NCI-H748 (cell line): ENCODE data around the gene AP5Z1.

Source experiments
- DNase-seq: peaks from one replicate; lab custom pipeline; 2025; ENCODE audit not compliant: unreplicated experiment; lab: John Stamatoyannopoulos, UW

AP5Z1 gene, protein sequence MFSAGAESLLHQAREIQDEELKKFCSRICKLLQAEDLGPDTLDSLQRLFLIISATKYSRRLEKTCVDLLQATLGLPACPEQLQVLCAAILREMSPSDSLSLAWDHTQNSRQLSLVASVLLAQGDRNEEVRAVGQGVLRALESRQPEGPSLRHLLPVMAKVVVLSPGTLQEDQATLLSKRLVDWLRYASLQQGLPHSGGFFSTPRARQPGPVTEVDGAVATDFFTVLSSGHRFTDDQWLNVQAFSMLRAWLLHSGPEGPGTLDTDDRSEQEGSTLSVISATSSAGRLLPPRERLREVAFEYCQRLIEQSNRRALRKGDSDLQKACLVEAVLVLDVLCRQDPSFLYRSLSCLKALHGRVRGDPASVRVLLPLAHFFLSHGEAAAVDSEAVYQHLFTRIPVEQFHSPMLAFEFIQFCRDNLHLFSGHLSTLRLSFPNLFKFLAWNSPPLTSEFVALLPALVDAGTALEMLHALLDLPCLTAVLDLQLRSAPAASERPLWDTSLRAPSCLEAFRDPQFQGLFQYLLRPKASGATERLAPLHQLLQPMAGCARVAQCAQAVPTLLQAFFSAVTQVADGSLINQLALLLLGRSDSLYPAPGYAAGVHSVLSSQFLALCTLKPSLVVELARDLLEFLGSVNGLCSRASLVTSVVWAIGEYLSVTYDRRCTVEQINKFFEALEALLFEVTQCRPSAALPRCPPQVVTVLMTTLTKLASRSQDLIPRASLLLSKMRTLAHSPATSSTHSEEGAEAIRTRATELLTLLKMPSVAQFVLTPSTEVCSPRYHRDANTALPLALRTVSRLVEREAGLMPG

DNA sequence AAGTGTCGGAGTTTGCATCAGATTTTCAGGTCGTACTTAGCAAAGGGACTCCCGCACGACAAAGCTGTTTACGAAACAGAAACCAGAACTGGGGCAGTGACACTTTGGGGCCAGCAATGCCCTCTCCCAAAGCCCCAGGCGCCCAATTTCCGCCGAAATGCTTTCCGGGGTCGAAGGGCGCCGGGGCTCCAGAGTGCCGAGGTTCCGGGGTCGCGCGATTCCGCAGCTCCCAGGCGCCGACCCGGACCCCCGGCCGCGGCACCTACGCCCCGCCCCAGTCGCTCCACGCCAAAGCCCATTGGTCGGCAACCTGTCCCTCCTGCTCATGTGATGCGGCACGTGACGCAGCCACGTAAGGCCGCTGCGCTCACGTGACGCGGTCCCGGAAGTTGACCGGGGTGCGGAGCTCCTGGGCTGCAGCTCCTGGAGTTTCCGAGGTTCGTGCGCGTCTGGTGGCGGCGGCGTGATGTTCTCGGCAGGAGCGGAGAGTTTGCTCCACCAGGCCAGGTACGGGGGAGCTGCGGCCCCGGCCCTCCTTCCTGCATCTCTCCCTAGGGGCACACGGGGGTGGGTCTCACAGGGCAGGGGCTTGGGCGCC lies at the start of gene AP5Z1:
Gene AP5Z1, plus strand, starts transcription at position 374 of the 598 bp plus-strand sequence. Its CDS starts 93 bp downstream, at position 467.
- DNase-seq: peak; percentile 97

DNA sequence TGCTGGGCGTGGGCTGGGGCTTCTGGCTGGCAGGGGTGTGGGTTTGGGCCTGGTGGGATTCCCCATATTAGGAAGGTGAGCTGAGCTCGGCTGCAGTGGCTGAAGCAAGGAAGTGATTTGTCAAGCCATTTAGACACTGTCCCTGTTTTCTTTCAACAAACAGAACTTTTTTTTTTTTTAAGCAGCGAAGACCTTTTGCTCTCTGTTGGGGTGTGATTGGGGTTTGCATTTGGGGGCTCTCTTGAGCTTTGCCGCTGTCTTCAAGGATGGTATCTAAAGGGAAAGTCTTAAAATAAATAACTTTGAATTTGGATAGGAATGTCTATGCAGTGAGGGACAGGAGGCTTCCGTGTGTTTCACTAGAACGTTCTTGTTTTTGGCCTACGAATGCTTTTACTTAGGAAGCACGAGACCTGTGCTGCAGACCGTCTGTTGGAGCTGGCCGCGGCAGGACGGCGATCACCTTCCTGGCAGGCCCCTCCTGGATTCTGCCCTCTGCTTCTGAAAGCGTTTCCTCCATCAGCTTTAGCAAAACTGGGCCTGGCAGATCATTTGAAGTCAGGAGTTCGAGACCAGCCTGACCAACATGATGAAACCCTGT lies 49.5 kb upstream of the AP5Z1 start:
- no peak for DNase-seq

DNA sequence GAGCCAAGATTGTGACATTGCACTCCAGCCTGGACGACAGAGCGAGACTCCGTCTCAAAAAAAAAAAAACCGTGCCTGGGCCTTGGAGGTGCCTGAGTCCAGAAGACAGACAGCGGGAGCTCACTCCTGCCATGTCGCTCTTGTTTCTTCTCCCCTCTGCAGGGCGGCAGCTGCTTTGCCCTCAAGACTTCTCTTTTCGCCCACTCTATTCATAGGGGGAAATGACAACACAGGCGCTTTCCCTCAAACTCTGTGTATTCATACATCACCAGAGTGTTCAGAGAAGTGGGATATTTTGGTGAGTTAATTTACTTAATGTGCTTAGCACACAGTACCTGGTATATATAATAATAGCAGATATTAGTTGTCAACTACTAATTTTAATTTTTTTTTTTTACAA lies 48.9 kb upstream of the AP5Z1 start:
- no peak for DNase-seq

DNA sequence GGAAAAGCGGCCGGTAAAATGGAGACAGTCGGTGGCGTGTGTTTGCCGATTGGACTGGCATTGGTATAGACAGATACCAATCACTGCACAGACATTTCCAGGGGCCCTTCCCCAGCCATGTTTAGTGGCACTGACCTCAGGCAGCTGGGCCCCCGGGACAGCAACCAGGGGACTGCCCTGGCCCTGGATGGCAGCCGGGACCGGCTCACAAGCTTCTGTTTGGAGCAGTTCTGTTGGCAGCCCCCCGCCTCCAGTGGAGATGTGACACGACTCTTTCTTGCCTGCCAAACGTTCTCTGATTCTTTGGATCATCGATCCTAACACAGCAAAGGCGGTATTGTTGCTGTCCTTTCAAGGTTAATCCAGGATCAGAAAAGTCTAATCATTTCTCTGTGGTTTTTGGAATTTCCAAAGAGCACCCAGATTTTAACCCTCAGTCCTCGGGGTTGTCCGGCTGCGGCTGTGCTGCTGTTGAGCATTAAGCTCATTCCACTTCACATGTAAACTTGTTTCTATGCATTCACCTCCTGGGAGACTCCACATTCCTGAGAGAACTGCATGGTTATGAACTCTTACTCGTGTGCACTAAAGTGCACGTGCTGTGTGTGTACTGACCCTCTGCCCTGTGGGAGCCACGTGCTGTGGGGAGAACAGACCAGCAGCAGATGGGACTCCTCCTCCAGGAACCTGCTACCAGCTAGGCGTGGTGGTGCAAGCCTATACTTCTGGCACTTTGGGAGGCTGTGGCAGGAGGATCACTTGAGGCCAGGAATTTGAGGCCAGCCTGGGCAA lies 47.3 kb upstream of the AP5Z1 start:
- DNase-seq: no peak

DNA sequence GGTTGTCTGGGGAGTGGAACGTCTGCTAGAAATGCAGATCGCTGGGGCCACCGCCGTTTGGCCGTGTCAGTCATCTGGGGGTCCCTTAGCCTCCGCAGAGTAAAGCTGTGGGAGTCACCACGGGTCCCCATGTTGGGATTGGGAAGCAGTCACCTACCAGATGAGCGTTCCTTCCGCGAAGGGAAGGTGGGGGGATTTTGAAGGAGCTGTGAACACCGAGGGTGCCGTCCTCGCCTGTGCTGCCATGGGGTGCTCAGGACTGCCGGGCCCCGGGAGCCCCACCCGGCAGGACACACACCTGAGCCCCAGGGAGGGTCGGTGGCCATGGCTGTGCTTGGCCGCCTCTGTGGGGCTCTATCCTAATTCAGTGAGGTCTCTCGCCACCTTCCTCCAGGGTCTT lies 46.2 kb upstream of the AP5Z1 start:
- no peak for DNase-seq

DNA sequence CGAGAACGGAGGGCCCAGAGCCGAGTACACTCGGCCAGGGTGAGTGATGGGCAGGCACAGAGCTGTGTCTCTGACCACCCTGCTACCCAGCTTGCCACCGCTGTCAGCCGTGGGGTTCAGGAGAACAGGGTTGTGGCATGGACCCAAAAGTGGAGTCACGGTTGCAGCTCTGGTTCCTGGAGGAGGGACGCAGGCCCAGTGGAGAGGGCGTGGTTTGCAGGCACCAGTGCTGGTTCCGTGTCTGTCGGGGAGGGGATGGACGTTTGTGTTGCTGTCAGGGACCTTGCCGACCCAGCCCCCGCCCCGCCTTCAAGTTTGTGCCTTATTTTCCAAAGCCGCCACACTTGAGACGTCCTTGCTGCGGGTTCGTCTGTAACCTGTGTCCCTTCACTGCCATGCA lies 45.1 kb upstream of the AP5Z1 start:
- DNase-seq: no peak

DNA sequence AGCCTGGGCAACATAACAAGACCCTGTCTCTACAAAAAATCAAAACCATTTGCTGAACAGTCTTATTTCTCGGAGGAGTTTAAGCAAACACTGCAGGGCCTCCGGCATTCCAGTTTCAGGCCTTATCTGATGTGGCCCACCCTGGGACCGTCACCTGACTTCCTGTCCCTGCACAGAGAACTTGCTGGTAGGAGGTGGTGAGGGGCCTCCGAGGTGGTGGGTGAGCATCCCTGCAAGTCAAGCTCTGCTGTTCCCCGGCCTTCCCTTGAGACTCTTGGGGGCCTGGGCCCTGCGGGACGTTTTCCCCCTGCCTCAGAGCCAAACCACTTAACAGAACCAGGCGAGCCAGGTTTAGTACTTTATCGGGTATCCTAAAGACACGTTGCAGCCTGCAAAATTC lies 44.5 kb upstream of the AP5Z1 start:
- no peak for DNase-seq

DNA sequence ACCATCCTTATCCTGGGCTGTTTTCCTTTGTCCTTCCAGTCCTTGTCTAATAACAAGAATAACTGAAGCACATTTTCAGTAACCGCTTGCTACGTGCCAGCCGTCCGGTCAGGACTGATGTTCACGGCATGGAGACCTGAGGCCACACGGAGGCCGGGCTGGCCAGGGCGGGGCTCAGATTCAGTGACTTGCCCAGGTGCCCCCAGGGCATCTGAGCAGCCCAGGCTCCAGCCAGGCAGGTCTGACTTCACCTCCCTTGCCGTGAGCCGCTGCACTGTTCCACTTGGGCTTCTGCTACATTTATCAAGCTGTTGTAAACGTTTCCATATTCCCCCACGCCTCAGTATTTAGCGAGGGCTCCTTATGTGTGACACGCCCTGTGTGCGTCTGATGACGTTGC lies 43.6 kb upstream of the AP5Z1 start:
- DNase-seq: peak; percentile 11

DNA sequence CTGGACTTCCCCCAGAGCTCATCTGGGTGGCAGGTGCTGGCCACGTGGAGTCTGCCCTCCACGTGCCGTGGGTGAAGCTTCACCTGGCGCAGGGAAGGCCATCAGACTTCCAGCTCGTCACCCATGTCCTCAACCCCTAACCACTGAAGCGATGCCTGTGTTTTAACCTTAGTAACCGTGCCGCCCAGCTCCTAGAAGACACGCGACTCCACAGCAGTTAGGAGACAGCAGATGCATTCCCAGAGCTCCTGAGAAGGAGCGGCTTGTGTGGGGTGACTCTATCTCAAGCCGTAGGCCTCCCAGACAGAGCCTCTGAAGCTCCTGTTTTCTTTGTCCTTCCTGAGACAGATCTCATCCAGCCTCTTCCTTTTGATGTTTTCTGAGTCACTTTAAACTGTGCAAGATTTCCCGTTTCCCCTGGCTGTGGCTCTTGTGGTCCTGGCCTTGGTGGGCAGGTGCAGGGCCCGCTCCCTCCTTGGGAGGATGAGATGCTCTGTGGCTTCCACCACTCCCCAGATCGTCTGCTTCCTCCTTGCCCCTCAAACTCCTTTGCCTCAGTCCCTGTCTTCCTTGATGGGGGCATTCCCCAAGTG lies 41.4 kb upstream of the AP5Z1 start:
- DNase-seq: no peak

DNA sequence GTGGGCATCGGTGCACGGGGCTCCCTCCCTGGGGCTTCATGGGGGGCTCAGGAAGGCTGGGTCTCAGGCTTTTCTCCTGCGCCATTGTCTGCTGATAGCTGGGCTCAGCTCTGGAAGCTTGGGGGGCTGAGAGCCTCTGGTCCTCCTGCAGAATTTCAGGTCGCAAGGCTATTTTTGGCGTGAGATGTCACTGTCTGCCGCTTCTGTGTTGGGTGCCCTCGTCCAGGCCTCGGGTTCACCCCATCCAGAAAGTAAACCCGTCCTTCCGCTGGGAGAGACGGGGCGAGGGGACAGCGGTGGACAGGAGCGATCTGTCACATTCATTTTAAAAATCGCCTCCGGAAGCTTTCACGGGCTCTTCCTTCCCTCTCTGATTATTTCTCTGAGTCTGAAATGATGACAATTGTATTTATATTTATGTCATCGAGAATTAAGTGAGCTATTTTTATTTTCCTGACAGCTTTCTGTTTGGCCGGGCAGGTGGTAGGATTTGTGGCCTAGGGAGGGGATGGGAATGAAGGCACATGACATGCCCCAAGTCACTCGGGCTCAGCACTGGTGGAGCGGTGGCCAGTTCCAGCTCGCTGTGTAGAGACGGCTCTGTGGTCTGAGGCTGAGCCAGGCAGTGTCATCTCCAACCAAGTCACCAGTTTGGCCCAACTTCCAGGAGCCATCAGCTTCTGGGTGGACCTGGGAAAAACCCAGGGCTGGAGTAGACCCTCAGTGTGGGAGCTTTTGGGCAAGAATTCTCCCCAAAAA lies 40.7 kb upstream of the AP5Z1 start:
- no peak for DNase-seq

DNA sequence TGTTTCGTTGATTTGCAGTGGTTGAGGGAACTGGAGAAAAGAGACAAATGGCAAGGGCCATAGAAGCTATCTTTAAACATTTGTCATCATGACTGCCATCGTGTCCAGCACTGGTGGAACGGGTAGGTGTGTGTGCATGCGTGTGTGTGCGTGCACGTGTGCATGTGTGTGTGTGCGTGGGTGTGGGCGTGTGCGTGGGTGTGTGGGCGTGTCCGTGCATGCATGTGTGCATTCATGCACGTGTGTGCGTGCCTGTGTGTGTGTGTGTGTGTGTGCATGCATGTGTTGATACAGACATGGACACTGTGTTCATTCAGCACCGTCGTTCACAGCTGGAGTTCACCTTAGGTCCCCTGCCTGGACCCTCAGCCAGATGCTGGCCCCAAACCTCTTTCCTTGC lies 38.1 kb upstream of the AP5Z1 start:
- DNase-seq: no peak

DNA sequence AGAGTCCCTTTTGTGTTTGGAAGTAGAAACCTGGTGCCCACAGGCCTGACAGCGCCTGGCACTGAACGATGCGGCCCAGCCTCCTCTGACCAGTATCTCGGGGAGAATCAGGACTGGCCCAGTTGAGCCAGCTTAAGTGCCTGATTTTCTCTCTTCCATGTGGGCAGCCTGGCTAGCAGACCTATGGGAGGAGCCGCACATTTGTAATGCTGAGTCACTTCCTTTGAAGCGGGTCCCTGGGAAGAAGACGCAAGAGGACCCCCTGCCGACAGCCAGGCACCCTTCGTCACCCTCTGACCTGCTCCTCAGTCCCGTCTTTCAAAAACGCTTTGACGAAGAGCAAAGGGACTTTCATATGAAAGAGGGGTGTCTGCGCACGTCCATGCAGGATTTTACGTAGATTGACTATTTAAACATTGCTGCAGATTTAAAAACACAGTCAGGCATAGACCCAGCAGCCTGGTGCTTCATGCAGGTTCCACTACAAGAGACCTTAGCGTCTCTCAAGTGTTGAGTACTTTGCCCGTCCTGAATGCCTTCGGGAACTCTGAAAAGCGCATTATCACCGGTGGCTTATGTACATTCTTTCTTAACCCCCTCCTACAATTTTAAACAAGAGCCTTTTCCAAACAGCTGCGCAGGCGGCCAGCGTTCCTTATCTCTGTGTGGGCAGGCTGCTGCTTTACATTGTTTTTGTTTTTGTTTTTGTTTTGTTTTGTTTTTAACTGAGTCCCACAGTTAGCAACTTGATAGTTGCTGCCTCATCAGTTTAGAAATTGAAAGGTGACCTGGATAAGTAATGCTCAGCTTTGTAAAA lies 36.5 kb upstream of the AP5Z1 start:
- DNase-seq: no peak

DNA sequence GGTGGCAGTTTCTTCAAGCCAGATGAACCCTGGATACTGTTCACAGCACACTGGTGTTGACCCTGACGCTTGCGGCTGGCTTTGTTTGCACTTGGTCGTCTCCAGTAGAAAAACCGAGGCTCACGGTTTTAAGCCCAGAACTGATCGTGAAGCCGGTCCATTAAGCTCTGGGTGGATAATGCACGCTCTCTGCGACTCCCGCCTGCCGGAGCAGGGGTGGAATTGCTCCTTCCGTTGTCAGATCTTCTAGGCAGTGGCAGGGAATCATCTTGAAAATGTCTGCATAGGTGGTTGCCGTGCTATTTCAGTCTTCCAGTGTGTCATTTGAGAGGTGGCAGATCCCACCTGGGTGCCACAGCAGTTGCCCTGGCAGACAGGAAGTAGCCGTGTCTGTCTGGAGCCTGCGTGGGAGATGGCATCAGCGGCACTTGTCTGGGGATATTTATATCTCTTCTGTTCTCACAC lies 35.9 kb upstream of the AP5Z1 start:
- no peak for DNase-seq

DNA sequence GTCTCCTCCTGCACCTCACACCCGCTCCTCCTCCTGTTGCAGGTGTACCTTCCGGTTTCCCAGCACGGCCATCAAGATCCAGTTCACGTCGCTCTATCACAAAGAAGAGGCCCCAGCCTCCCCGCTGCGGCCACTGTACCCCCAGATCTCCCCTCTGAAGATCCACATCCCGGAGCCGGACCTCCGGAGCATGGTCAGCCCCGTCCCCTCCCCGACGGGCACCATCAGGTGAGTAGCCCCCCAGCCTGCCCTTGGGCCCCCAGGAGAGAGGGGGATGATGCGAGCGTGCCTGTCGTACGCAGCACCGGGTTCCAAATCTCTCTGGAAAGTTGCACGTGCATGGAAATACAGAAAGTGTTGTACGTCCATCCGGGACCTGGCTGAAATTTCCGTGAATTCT lies 34.6 kb upstream of the AP5Z1 start:
- no peak for DNase-seq

DNA sequence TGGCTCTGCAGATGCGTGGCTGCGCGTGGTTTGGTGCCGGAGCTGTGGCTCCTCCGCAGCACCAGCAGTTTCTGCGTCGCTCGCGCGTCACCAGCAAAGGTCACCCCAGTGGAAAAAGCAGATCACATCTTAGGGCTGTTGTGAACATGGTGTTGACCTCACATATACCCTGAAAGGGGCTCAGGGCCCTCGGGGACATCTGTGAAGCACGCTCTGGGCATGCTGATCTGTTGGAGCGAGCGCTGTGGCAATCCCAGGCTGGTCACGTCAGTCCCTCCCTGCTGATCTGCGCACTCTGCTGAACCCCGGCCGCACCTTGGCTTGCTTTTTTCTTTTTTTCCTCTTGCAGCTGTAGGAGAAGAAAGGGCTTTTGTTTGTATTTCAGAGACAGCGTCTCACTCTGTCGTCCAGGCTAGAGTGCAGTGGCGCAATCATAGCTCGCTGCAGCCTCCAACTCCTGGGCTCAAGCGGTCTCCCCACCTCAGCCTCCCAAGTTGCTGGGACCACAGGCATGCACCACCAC lies 33.3 kb upstream of the AP5Z1 start:
- DNase-seq: no peak

DNA sequence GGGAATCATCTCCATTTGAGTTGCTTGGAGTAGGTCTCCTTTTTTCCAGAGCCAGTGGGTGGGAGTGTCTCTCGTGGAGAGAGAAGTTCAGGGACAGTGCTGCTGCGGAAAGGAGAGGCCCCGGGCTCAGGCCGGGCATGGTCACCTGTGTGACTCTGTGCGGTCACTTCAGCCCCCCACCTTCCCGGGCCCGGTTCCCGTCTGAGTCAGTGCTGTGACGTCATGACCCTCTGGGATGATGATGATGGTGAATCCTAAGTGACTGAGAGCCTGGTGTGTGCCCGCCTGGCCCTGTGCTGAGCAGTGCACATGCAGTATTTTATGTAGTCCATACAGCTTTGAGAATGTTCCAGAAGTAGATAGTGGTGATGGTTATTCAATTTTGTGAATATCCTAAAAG lies 32.6 kb upstream of the AP5Z1 start:
- DNase-seq: no peak

DNA sequence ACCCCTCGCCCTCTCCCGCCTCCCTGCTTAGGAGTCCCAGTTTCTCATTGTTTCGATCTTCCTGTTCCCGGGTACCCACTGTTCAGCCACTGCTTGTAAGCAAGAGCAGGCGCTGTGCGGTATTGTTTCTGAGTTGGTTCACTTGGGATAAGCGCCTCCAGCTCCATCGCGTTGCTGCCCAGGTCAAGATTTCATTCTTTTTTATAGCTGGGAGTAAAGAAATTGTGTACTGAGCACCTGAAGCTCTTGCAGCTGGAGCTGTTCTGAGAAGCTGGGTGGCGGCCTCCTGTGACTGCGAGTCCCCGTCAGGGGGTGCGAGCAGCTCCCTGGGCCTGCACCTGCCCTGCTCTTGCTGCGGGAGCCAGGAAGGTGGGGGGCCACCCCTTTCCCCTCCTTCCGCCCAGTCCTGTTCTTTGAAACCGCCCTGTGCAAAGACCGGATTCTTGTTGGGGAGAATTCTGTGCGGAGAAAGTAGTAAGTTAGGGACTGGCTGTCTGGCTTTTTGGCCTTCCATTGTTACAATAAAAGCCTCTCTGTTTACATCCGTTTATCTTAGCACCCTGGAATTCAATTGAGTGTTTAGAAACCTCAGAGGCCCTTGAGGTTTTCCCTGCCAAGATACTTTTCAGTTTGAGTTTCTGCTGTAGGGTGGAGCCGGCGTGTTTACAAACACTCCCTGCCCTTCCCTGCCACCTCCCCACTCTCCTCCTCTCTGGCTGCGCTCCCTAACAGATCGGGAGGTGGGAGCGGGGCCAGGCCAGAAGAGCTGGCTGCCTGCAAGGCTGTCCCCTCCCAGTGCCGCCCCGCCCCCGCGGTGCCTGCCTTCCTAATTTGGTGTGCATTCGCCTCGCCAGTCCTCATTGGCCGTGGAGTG lies 30.8 kb upstream of the AP5Z1 start:
- peak; percentile 96 for DNase-seq
